A549 (cell line): ENCODE measurements around the gene CARD8. TPM values are rescaled to one million over a fixed set of nuclear protein-coding genes. Genes with fewer than 3 reads are reported as not detected.
A peak's percentile ranks its signal among the peaks of the same experiment; 100 is the strongest.

Source experiments
- ATAC-seq, 2 experiments: fragments of 200-7000 bp in 1 of 2; fragments of >200 bp in 1 of 2; cut with Nextera tagmentation in 1 of 2; cut with Tn5 transposase in 1 of 2; 3 replicates each; pipeline versions ENCODE4 v1.8.0 to v1.9.1; 2018 to 2020; ENCODE audit warnings: mild to moderate bottlenecking in 1 of 2, moderate library complexity in 1 of 2
- CTCF ChIA-PET: fragments of 300-600 bp; sonication (Branson Sonifier 250); formaldehyde crosslinking; extraction: SDS; loops from one replicate; lab custom pipeline; 2021; ENCODE audit warnings: antibody characterized with exemption, inconsistent platforms; lab: Yijun Ruan, JAX
- POLR2A ChIA-PET: fragments of 350-600 bp; formaldehyde crosslinking; extraction: SDS; loops from one replicate; lab custom pipeline; 2021; ENCODE audit warnings: antibody characterized with exemption, inconsistent platforms; lab: Yijun Ruan, JAX
- DNase-seq, 2 experiments: peaks; one replicate each; pipeline versions ENCODE4 v3.0.0 to v3.0.0-alpha.2; 2011 to 2016; ENCODE audit warnings: low read depth in 1 of 2, low spot score in 1 of 2
- FAIRE-seq: peaks from 2 replicates; lab custom pipeline; 2011; peaks lifted over from hg19 to GRCh38; lab: Jason Lieb, UNC
- H3K27ac ChIP-seq, 2 experiments: fragments of >200 bp; sonication (Bioruptor Twin); formaldehyde crosslinking; 3 replicates each; pipeline ENCODE4 v1.5.1; 2016 to 2017
- H3K4me1 ChIP-seq: fragments of >200 bp; sonication (Bioruptor Twin); formaldehyde crosslinking; 3 replicates; pipeline ENCODE4 v1.6.1; 2016
- H3K4me2 ChIP-seq: fragments of >200 bp; sonication (Bioruptor Twin); formaldehyde crosslinking; 3 replicates; pipeline ENCODE4 v1.6.1; 2016
- H3K4me3 ChIP-seq: fragments of >200 bp; sonication (Bioruptor Twin); formaldehyde crosslinking; 3 replicates; pipeline ENCODE4 v1.5.1; 2016
- H3K9me3 ChIP-seq: fragments of >200 bp; sonication (Bioruptor Twin); formaldehyde crosslinking; 3 replicates; pipeline ENCODE4 v1.6.1; 2016
- ATOH8 ChIP-seq: fragments of 250-450 bp; sonication (Bioruptor Pico); IDR thresholded peaks from 2 replicates; pipeline ENCODE4 v1.5.0; 2020; ENCODE audit warnings: low read depth, mild to moderate bottlenecking, moderate library complexity
- BCL3 ChIP-seq: fragments of >200 bp; sonication (Bioruptor Twin); formaldehyde crosslinking; IDR thresholded peaks from 3 replicates; pipeline ENCODE4 v1.6.1; 2016
- CBX2 ChIP-seq: fragments of 200-600 bp; sonication (generic); IDR thresholded peaks from 2 replicates; pipeline ENCODE4 v1.6.1; 2016; ENCODE audit warnings: low read depth, mild to moderate bottlenecking, borderline replicate concordance
- CEBPB ChIP-seq, 2 experiments: fragments of >200 bp in 1 of 2; sonication (Bioruptor Twin) in 1 of 2; formaldehyde crosslinking in 1 of 2; IDR thresholded peaks; 2 replicates each; pipeline ENCODE4 v1.6.1; 2012 to 2016
- E2F6 ChIP-seq: IDR thresholded peaks from 2 replicates; pipeline ENCODE4 v1.6.1; 2012; ENCODE audit warnings: low read depth, borderline replicate concordance
- EHMT2 ChIP-seq: fragments of 200-600 bp; sonication (generic); IDR thresholded peaks from 2 replicates; pipeline ENCODE4 v1.6.1; 2016; ENCODE audit warnings: antibody characterized with exemption, low read depth, mild to moderate bottlenecking, moderate library complexity
- HEYL ChIP-seq: fragments of 250-450 bp; sonication (Bioruptor Pico); IDR thresholded peaks from 2 replicates; pipeline ENCODE4 v1.8.0; 2021; ENCODE audit warnings: mild to moderate bottlenecking, moderate library complexity
- HMGXB4 ChIP-seq: fragments of 250-450 bp; sonication (Bioruptor Pico); IDR thresholded peaks from 2 replicates; pipeline ENCODE4 v1.5.0; 2021; ENCODE audit warnings: mild to moderate bottlenecking, moderate library complexity, borderline replicate concordance
- HOXB5 ChIP-seq: fragments of 250-450 bp; sonication (Bioruptor Pico); IDR thresholded peaks from 2 replicates; pipeline ENCODE4 v1.5.0; 2020; ENCODE audit warnings: mild to moderate bottlenecking, moderate library complexity
- JUN ChIP-seq, 2 experiments: fragments of >200 bp; sonication (Bioruptor Twin); formaldehyde crosslinking; IDR thresholded peaks; 2 replicates in 1 of 2; 3 replicates in 1 of 2; pipeline ENCODE4 v1.6.1; 2016 to 2017
- MAX ChIP-seq: IDR thresholded peaks from 2 replicates; pipeline ENCODE4 v1.6.1; 2012
- NR3C1 ChIP-seq: fragments of >200 bp; sonication (Bioruptor Twin); formaldehyde crosslinking; IDR thresholded peaks from 3 replicates; pipeline ENCODE4 v1.6.1; 2017
- POLR2A ChIP-seq: IDR thresholded peaks from 2 replicates; pipeline ENCODE4 v1.6.1; 2012; ENCODE audit warnings: mild to moderate bottlenecking, low read length
- ZFP36 ChIP-seq: fragments of 450-650 bp; IDR thresholded peaks from 2 replicates; pipeline ENCODE4 v1.6.1; 2014; ENCODE audit warnings: borderline replicate concordance; ENCODE audit not compliant: partially characterized antibody
- ZSCAN20 ChIP-seq: fragments of 250-450 bp; sonication (Bioruptor Pico); IDR thresholded peaks from 2 replicates; pipeline ENCODE4 v1.8.0; 2022; ENCODE audit warnings: mild to moderate bottlenecking, moderate library complexity
- WGBS: methylation state at CpG from one replicate; pipeline ENCODE4 v1.1.6; 2017; ENCODE audit errors: missing lambda C conversion rate; 5-methylcytosine and 5-hydroxymethylcytosine counted together
- polyA plus RNA-seq, 4 experiments: library from polyadenylated mRNA; depleted of rRNA in 3 of 4; stranded (reverse); fragments of >200 nt; fragmentation: RNase III in 1 of 4; extraction: RNeasy Plus Mini Kit Qiagen cat#74134 plus additional on column Dnase treatment in 1 of 4; gene quantifications; 2 replicates in 3 of 4; 3 replicates in 1 of 4; pipeline ENCODE4 v1.2.3, GENCODE V29; 2011 to 2017

Gene CARD8
- polyA plus RNA-seq, 2 of the 4 experiments (the other 2 are of a cell fraction), result 27.5 to 34.7 TPM

GRCh38 chr19:48183356-48183755 is 72.4 kb downstream of the CARD8 start:
- CTCF ChIA-PET, result interaction anchor here (0.6 to 1.6 kb wide), 2 partner anchors 12 to 18 kb away, joined by 3 to 4 read pairs; no protein-coding TSS in a partner anchor
- no peak for DNase-seq
- Histone ChIP-seq H3K9me3 (peaks cover 29% of the 10 kb centered on the region), H3K27ac (no peak overlapping the region)
- WGBS, result 94% methylated on average over 9 of the region's 9 CpGs
- no peak for TF ChIP-seq ATOH8 (CRISPR knock-in tag)
- TF ChIP-seq NR3C1, result no peak
- no peak for TF ChIP-seq CEBPB (IDR thresholded peaks at IDR 0.05)
- no peak for TF ChIP-seq ZFP36
- no peak for TF ChIP-seq EHMT2
- TF ChIP-seq ZSCAN20 (CRISPR knock-in tag), result no peak
- TF ChIP-seq E2F6, result 0 out of 2 replicates have a peak, but pooled peaks have one; percentile 33
- TF ChIP-seq, all 56 proteins: peak for 1
- Histone ChIP-seq H3K4me1 (0 out of 3 replicates have a peak, but pooled peaks cover 8% of the 10 kb centered on the region), H3K4me2 (no peak overlapping the region), H3K4me3 (no peak overlapping the region)
- FAIRE-seq (no peak), ATAC-seq (no peak)
- POLR2A ChIA-PET, result no interaction called here

DNA sequence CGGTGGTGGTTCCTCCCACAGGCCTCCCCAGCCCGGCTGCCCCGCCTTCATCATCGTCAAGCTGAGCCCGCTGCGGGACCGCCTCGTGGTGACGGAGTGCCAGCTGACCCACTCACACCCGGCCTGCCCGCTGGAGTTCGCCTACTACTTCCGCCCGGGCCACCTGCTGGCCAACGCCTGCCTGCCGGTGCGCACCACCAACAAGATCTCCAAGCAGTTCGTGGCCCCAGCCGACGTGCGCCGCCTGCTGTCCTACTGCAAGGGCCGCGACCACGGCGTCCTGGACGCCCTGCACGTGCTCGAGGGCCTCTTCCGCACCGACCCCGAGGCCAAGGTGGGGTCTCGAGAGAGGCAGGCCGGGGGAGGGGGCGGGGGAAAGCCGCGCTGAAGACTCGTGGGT is 73.3 kb downstream of the CARD8 start:
- ChIA-PET POLR2A (no interaction called here), CTCF (interaction anchor here (0.7 kb wide), 2 partner anchors 84 to 106 kb away, joined by 3 read pairs; no protein-coding TSS in a partner anchor)
- no peak for DNase-seq
- FAIRE-seq, result no peak
- WGBS, result 99% methylated on average over 38 of the region's 38 CpGs
- Histone ChIP-seq H3K4me3 (no peak overlapping the region), H3K4me2 (no peak overlapping the region), H3K27ac (no peak overlapping the region), H3K4me1 (0 out of 3 replicates have a peak, but pooled peaks cover 8% of the 10 kb centered on the region), H3K9me3 (peaks cover 29% of the 10 kb centered on the region)
- ATAC-seq, result no peak; a peak in 1 of 6 replicates
- TF ChIP-seq JUN (IDR thresholded peaks at IDR 0.05) (0 out of 5 replicates have a peak, but pooled peaks of 1 of the 2 experiments have one; percentile 11), CBX2 (no peak), HOXB5 (CRISPR knock-in tag) (no peak), HEYL (no peak), BCL3 (no peak), POLR2A (no peak)

GRCh38 chr19:48181505-48181904 is 74.2 kb downstream of the CARD8 start:
- CTCF ChIA-PET, result no interaction called here
- Histone ChIP-seq H3K4me3 (no peak overlapping the region), H3K27ac (no peak overlapping the region), H3K9me3 (peaks cover 29% of the 10 kb centered on the region), H3K4me2 (no peak overlapping the region), H3K4me1 (0 out of 3 replicates have a peak, but pooled peaks cover 8% of the 10 kb centered on the region)
- no peak for TF ChIP-seq MAX
- no peak for TF ChIP-seq HMGXB4 (CRISPR knock-in tag)
- 0 out of 2 replicates have a peak, but pooled peaks have one; percentile 40 for TF ChIP-seq HOXB5 (CRISPR knock-in tag)
- FAIRE-seq (no peak), DNase-seq (peak in 1 of 2 experiments; percentile 58), ATAC-seq (no peak)
- POLR2A ChIA-PET, result no interaction called here
- WGBS, result 92% methylated on average over 5 of the region's 5 CpGs
